ENCODE data around the gene CCDC27.

GRCh38 chr1:3756394-3756793 lies 4.1 kb downstream of the CCDC27 start:
- TF ChIP-seq ZC3H10 (CRISPR knock-in tag; IDR thresholded peaks at IDR 0.05), result no peak
- no peak for TF ChIP-seq ZFP30 (CRISPR knock-in tag; IDR thresholded peaks at IDR 0.05)
- TF ChIP-seq BACH2 (CRISPR knock-in tag; IDR thresholded peaks at IDR 0.05; ENCODE audit: borderline replicate concordance), result no peak
- no peak for TF ChIP-seq CREB5 (CRISPR knock-in tag; IDR thresholded peaks at IDR 0.05; ENCODE audit: low read depth)

All from SK-N-SH treated with all-trans-retinoic acid at 6 μM for 48 hours (cell line).